ENCODE data around the gene EPG5.

DNA sequence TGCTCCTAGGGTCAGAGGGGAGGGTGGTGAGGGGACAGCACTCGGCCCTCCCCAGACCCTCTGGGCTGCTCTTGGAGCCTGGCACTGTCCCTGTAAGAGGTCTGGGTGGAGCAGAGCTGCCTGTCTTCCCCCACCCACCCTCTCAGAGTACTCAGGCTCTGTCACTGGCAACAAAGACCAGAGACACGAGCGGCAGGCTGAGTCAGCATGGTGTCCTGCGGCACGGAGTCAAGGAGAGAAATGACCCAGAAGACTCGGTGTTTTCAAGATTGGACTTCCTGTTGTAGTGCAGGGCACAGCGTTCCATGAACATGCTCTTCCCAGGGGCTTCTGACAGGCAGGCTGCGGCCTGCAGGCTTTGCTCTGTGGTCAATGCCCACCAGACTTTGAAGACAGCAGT is 121.7 kb downstream of the EPG5 start:
- TF ChIP-seq POLR2A (IDR thresholded peaks at IDR 0.05): no peak
- TF ChIP-seq, protein P1, sequence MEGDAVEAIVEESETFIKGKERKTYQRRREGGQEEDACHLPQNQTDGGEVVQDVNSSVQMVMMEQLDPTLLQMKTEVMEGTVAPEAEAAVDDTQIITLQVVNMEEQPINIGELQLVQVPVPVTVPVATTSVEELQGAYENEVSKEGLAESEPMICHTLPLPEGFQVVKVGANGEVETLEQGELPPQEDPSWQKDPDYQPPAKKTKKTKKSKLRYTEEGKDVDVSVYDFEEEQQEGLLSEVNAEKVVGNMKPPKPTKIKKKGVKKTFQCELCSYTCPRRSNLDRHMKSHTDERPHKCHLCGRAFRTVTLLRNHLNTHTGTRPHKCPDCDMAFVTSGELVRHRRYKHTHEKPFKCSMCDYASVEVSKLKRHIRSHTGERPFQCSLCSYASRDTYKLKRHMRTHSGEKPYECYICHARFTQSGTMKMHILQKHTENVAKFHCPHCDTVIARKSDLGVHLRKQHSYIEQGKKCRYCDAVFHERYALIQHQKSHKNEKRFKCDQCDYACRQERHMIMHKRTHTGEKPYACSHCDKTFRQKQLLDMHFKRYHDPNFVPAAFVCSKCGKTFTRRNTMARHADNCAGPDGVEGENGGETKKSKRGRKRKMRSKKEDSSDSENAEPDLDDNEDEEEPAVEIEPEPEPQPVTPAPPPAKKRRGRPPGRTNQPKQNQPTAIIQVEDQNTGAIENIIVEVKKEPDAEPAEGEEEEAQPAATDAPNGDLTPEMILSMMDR (IDR thresholded peaks at IDR 0.05): no peak
